ENCODE data around the gene PROX2.

The PROX2 gene

DNA sequence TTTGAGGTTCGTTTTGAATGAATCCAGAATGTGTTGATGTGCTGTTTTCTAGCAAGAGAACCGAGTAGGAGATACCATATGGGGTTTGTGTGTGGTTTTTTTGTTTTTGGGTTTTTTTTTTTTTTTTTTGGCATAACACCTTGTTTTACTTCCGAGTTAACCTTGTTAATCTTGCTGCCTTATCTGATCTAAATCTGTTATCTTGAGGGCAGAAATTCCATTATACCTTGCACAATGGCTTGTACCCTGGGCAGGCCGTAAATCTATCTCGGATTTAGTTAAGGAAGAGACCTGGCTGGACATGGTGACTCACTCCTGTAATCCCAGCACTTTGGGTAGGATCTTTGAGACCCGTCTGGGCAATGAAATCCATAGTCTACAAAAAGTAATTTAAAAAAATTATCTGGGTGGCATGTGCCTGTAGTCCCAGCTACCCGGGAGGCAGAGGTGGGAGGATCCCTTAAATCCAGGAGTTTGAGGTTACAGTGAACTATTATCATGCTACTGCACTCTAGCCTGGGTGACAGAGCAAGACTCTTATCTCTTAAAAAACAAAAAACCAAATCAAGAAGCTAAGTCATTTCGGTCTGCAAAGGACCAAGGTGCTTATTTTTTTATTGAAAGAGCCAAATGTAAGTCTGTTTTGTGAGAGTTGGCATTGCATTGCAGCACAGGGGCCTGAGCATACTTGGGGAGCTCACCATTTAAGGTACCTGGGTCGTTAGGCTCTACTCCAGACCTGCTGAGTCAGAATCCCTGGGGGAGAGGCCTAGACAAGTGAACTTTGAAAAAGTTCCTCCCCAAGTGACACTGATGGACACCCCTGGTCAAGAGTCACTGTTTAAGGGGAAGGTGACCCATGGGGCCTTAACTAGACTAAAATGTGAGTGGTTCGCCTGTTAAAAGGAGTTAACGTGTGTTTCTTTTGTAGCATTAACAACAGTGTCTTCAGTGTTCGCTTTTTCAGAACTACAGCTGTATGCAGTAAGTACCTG lies 12.5 kb upstream of the PROX2 start:
- TF ChIP-seq JUND (IDR thresholded peaks at IDR 0.05; ENCODE audit: low read depth) = no peak
- in situ Hi-C loops (cut with HindIII; ENCODE audit: low pct_unique_long_range_greater_than_20kb, low sequenced_read_pairs) = no loop called here
- no peak for DNase-seq (ENCODE audit: low read depth in 1 of 2, low spot score in 1 of 2)

DNA sequence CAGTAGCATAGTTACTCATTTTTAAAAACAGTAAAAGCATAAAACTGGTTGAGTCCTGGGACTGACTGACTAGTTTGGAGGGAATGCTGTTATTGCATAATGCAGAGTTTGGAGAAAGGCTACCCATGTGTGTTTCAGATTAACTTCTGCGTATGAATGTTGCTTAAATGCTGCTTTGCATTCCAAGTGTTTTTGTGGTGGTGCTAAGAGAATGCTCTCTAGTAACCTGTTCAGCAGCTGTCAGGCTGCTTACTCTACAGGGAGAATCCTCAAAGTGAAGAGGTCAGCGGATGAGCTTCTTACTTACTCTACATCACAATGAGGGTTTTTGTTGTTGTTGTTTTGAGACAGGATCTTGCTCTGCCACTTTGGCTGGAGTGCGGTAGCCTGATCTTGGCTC lies 10.1 kb upstream of the PROX2 start:
- no peak for DNase-seq (ENCODE audit: low read depth in 1 of 2, low spot score in 1 of 2)
- TF ChIP-seq JUND (IDR thresholded peaks at IDR 0.05; ENCODE audit: low read depth) = no peak
- in situ Hi-C loops (cut with HindIII; ENCODE audit: low pct_unique_long_range_greater_than_20kb, low sequenced_read_pairs) = no loop called here

DNA sequence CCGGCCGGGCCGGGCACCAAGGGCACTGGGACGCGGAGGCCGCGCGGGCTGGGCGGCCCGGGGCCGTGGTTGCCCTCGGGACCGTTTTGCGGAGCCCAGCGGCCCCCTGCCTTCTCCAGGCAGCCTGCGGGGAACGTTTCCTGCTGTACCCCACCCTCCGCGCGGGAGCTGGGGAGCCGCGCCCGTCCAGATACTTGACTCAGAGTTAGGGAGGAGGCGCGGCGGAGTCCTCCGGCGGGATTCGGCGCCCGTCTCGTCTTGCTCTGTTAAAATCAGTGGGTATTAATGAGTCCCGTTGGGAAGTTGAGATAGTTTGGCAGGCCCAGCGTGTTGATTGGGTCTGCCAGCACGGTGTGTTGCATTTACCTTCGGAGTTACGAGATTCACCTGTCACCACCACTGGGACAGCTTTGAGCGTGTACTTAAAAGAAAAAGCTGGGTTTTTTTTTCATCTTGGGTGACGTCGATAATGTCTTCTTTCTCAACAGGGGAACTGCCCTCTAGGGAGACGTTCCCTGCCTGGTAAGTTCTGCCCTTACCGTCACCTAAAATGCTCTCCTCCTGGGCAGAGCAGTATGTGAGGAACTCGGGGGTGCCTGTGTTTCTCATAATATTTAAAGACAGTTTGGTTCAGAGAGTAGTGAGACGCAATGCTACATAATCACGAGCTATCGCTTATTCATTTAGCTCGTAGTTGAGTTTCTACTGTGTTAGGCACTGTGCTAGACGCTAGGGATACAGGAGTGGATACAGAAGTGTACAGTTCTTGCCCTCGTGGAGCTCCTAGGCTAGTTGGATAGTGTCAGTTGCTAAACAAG lies 6.4 kb upstream of the PROX2 start:
- no peak for TF ChIP-seq JUND (IDR thresholded peaks at IDR 0.05; ENCODE audit: low read depth)
- peak; percentile 37 for DNase-seq (ENCODE audit: low read depth in 1 of 2, low spot score in 1 of 2)
- in situ Hi-C loops (cut with HindIII; ENCODE audit: low pct_unique_long_range_greater_than_20kb, low sequenced_read_pairs) = no loop called here

DNA sequence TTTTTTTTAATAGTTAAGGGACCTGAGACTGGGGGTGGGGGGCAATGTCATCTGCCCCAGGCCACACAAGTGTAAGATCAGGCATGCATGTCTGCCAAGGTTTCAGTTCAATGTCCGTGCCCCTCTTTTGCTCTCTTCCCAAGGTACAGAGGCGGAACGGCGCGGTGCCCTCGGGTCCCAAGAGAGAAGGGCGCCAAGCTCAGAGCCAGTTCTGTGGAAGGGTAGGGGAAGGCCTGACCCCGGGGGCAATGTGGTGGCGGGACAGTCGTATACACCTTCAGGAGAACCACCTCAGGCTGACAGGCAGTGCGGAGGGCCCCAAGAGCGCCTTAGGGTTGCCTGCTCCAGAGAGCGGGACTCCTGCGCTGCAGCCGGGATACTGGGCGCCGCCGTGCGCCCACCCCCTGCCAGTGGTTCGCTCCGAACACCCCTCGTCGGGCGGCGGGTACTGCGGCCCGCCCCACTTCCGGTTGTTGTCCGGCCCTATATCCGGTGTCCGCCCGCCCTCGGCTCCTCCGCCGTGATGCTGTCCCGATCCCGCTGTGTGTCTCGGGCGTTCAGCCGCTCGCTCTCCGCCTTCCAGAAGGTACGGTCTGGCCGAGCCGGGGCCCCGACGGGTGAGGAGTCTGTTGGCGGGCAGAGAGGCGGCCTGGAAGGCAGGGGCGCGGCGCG lies 5.6 kb upstream of the PROX2 start, which contains the start of gene DLST:
TSS of gene DLST (plus strand) at position 486 of the 672 bp plus-strand sequence. CDS start at position 524, 38 bp downstream.
- DNase-seq (ENCODE audit: low read depth in 1 of 2, low spot score in 1 of 2) = peak; percentile 93 to 97
- in situ Hi-C loops (cut with HindIII; ENCODE audit: low pct_unique_long_range_greater_than_20kb, low sequenced_read_pairs) = no loop called here
- no peak for TF ChIP-seq JUND (IDR thresholded peaks at IDR 0.05; ENCODE audit: low read depth)

DNA sequence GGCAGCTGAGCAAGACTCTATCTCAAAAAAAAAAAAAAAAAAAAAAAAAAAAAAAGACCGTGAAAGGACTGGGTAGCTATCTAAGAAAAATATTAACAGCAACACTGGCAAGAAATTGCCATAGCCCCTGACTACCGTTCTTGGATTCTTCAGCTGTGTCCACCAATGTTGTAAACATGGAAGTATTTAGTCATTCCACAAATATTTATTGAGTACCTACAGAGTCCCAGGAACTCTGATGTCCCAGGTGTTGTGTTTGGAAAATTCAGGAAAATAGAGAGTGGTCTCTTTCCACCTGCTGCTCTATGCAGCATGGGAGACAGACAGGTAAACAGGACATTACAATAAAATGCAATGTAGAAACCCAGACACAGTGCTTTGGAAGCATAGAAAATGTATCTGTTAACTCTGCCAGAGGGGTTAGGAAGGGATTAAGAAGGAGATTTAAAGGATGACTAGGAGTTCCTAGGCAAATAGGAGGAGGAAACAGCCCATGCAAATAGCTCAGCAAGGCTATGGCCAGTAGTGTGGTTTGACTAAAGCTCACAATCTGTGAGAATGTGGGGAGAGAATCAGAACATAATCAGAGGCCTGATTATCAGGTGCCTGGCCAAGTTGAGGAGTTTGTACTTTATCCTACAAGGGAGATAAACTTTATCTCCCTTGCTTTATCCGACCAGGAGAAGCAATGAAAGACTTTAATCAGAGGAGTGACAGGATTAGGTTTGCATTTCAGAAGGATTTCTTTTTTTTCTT lies 3.7 kb upstream of the PROX2 start:
- no peak for TF ChIP-seq JUND (IDR thresholded peaks at IDR 0.05; ENCODE audit: low read depth)
- DNase-seq (ENCODE audit: low read depth in 1 of 2, low spot score in 1 of 2) = peak in 1 of 2 experiments; percentile 26
- in situ Hi-C loops (cut with HindIII; ENCODE audit: low pct_unique_long_range_greater_than_20kb, low sequenced_read_pairs) = no loop called here

DNA sequence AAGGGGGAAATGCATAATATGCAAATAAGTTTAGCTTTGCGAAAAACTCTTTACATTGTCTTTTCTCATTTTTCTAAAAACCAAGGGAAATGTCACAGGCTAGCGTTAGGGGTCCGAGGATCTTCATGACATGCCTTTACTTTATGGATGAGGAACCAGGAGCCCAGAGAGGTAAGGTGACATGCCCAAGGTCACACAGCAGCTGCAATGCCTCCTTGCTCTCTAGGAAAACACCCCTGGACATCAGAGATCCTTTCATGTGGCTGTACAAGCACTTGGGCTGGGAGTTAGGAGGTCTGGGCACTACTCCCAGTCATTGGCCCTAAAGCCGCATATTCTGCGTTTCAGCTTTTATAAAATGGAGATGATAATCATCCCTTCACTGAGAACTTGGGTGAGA lies 741 bp downstream of the PROX2 start:
- TF ChIP-seq JUND (IDR thresholded peaks at IDR 0.05; ENCODE audit: low read depth) = no peak
- in situ Hi-C loops (cut with HindIII; ENCODE audit: low pct_unique_long_range_greater_than_20kb, low sequenced_read_pairs) = no loop called here
- DNase-seq (ENCODE audit: low read depth in 1 of 2, low spot score in 1 of 2) = no peak

DNA sequence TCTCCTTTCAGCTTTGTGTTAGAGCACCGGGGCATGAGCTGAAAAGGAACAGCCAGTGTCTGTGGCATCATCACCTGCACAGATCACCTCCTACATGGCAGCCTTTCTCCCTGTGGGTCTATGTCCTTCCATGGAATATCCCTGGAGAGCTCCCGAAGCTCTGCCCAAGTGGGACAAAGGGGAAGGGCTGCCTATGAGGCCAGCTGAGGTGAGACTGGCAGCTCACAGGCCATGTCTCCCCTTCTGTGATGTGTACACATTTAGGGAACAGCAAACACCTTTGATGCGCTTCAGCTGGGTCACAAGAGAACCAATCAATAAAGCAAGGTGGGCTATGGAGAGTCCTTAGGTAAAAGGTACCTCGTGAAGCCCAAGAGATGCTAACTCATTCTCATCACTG lies 4.1 kb downstream of the PROX2 start:
- DNase-seq (ENCODE audit: low read depth in 1 of 2, low spot score in 1 of 2) = no peak
- TF ChIP-seq JUND (IDR thresholded peaks at IDR 0.05; ENCODE audit: low read depth) = no peak
- in situ Hi-C loops (cut with HindIII; ENCODE audit: low pct_unique_long_range_greater_than_20kb, low sequenced_read_pairs) = no loop called here

DNA sequence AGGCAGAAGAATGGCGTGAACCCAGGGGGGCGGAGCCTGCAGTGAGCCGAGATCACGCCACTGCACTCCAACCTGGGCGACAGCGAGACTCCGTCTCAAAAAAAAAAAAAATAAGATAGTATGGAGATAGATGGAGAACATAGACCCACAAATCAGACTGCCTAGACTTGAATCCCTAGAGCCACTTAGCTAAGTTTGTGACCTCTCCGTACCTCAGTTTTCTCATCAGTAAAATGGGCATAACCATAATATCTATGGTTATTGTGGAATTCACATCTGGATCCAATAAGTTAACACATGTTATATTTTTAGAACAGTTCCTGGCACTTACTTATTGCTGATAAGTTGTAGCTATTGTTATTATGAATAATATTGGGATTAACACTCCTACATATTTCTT lies 7.2 kb downstream of the PROX2 start:
- no peak for TF ChIP-seq JUND (IDR thresholded peaks at IDR 0.05; ENCODE audit: low read depth)
- no peak for DNase-seq (ENCODE audit: low read depth in 1 of 2, low spot score in 1 of 2)
- in situ Hi-C loops (cut with HindIII; ENCODE audit: low pct_unique_long_range_greater_than_20kb, low sequenced_read_pairs) = no loop called here

DNA sequence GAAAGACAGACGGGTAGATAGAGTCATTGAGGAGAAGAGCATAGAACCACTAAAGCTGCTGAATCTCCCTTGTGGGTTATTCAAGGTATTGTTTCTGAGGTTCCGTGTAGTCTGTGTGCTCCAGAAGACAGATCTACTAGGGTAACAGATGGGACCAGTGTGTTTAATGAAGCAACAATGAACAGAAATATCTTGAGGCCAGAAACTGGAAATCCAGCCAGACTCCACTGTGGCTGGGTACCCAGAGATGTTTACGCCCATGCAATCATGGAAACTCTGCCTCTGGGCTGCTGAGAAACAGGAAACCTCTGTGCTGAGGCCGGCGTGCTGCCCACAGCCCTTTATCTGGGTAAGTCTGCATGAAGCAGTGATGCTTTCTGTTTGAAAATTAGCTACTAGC lies 8.3 kb downstream of the PROX2 start:
- DNase-seq (ENCODE audit: low read depth in 1 of 2, low spot score in 1 of 2) = no peak
- TF ChIP-seq JUND (IDR thresholded peaks at IDR 0.05; ENCODE audit: low read depth) = no peak
- in situ Hi-C loops (cut with HindIII; ENCODE audit: low pct_unique_long_range_greater_than_20kb, low sequenced_read_pairs) = no loop called here

DNA sequence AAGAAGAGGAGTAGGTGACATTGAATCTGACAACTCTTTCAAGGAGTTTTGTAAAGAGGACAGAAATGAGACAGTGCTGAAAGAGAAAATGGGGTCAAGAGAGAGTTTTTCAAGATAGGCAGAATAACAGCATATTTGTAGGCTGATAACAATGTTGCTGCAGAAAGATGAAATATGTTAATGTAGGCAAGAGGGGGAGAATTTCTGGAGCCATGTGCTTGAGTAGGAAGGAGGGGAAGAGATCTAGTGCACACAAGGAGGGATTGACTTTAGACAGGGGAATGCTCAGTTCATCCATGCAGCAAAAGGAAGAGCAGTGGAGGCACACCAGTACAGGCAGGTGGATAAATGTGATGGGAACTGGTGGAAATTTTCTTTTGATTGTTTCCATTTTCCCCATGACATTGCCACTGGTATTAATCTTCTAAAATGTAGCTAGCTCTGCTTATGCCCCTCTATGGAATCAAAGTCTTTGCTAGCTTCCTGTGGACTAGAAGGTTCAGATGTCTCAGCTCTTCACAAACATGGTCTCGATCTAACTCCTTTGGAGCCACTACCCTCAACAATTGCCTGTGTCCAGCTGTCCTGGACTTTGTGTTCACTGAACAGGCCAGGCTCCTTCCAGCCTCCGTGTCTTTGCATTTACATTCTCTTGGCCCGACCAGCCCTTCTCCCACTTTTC lies 9.1 kb downstream of the PROX2 start:
- in situ Hi-C loops (cut with HindIII; ENCODE audit: low pct_unique_long_range_greater_than_20kb, low sequenced_read_pairs) = no loop called here
- no peak for TF ChIP-seq JUND (IDR thresholded peaks at IDR 0.05; ENCODE audit: low read depth)
- DNase-seq (ENCODE audit: low read depth in 1 of 2, low spot score in 1 of 2) = no peak

DNA sequence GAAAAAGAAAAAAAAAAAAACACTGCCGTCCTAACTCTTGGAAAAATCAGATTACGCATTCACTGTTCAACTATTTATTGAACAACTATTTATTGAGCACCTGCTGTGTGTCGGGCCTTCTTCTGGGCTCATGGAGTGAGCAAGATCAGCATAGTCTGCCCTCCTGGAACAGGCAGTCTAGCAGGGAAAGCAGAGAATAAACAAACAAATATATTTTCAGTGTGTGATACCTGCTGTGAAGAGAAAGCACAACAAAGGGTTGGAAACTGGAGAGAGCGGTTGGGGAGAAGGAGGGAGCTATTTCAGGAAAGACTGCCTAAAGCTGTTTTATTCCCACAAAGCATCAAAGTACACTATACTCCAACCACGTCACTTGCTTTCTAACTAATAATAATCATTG lies 10.8 kb downstream of the PROX2 start:
- DNase-seq (ENCODE audit: low read depth in 1 of 2, low spot score in 1 of 2) = no peak
- no peak for TF ChIP-seq JUND (IDR thresholded peaks at IDR 0.05; ENCODE audit: low read depth)
- in situ Hi-C loops (cut with HindIII; ENCODE audit: low pct_unique_long_range_greater_than_20kb, low sequenced_read_pairs) = no loop called here

Data from T47D (cell line).